ENCODE results near the gene SAV1. TPM values are rescaled to one million over a fixed set of nuclear protein-coding genes. Genes with fewer than 3 reads are reported as not detected.

Gene SAV1
- total and polyA plus RNA-seq, 2 of the 8 experiments (the other 6 are each of a cell fraction or from before 2014, with no cell fraction given): 15.9 to 78.3 TPM

DNA sequence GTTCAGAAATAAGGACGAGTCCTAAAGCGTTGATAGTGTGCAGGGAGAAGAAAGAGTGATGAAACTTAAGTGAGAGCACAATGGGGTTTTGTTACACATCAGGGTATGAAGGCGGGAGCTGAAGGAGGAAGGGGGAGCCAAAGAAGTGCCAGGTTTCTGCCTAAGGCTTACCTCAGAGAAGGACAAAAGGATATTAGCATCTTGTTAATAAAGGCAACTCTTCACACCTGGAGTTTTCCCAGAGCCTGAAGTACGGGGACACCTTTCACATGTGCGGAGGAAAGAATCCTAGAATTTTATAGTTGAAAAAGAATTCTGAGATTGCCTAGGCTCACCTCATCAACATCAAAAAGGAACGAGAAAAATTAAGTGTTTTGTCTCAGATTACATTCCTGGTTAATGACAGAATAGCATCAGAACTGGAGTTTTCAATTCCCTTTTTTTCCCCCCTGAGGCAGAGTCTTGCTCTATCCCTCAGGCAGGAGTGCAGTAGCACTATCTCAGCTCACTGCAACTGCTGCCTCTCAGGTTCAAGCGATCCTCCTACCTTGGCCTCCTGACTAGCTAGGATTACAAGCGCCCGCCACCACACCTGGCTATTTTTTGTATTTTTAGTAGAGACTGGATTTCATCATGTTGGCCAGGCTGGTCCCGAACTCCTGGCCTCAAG is 2.2 kb upstream of the SAV1 start:
- Histone ChIP-seq H3K4me1 (replicated peaks in 1 of 4; ENCODE audit: control insufficient read depth in 3 of 4, insufficient read depth in 4 of 4, low read length in 3 of 4) (peaks cover 7 to 17% (median 12%) of the 10 kb centered on the region in 4 experiments), H3K14ac (ENCODE audit: insufficient read length) (no peak overlapping the region), H3K9me3 (ENCODE audit: insufficient read depth in 2 of 2, low read depth in 1 of 2, low read length in 1 of 2) (no peaks in the 10 kb centered on the region), H2BK120ac (replicated peaks; ENCODE audit: low read depth, low read length) (no peak overlapping the region), H3K79me2 (ENCODE audit: control insufficient read depth in 1 of 2, insufficient read depth in 2 of 2, low read length in 2 of 2) (peaks cover 4 to 24% of the 10 kb centered on the region in 2 experiments; a peak in 3 of 4 replicates), H2BK12ac (ENCODE audit: low read depth, low read length) (peak overlapping the region; percentile 99), H2BK20ac (ENCODE audit: low read length) (no peak overlapping the region), H3K23ac (ENCODE audit: insufficient read length) (no peak overlapping the region), H3K27me3 (replicated peaks in 1 of 4; ENCODE audit: control insufficient read depth in 3 of 4, extremely low read depth in 1 of 4, insufficient read depth in 3 of 4, low read length in 3 of 4) (no peaks in the 10 kb centered on the region), H3K23me2 (ENCODE audit: low read depth, low read length) (peaks cover 3% of the 10 kb centered on the region; the same call in 1 of the 2 replicates), H3K4me2 (ENCODE audit: insufficient read depth in 1 of 2, low read depth in 2 of 2, low read length in 2 of 2) (peak overlapping the region; percentile 83 to 89), H3K9ac (replicated peaks in 1 of 4; ENCODE audit: extremely low read depth in 1 of 4, low read depth in 3 of 4, low read length in 3 of 4) (peak overlapping the region in 2 of 4 experiments; percentile 35 to 61; a peak in 1 of 7 replicates), H2BK5ac (ENCODE audit: low read depth, low read length) (peak overlapping the region; percentile 86; the same call in 1 of the 2 replicates), H3K4ac (replicated peaks; ENCODE audit: insufficient read length, low read depth, low read length) (no peak overlapping the region), H3K79me1 (ENCODE audit: low read depth, low read length) (no peaks in the 10 kb centered on the region), H4K5ac (ENCODE audit: insufficient read length, low read depth, low read length) (no peak overlapping the region), H3K36me3 (ENCODE audit: control insufficient read depth in 2 of 4, insufficient read depth in 4 of 4, low read length in 3 of 4) (no peaks in the 10 kb centered on the region; a peak in 1 of 8 replicates), H3K18ac (ENCODE audit: extremely low read depth, low read length) (no peak overlapping the region), H4K91ac (replicated peaks; ENCODE audit: insufficient read length, low read length) (no peak overlapping the region), H3K27ac (ENCODE audit: low read depth, low read length) (peak overlapping the region; percentile 72; the same call in 1 of the 2 replicates), H3K4me3 (ENCODE audit: extremely low read depth in 1 of 4, insufficient read depth in 2 of 4, low read depth in 3 of 4, low read length in 4 of 4) (peak overlapping the region in 1 of 4 experiments; percentile 97; a peak in 2 of 8 replicates), H3K56ac (replicated peaks; ENCODE audit: insufficient read length, low read depth, low read length) (no peak overlapping the region), H4K20me1 (replicated peaks in 1 of 2; ENCODE audit: control insufficient read depth in 1 of 2, insufficient read depth in 2 of 2, low read length in 2 of 2) (no peaks in the 10 kb centered on the region), H2BK15ac (ENCODE audit: low read length) (no peak overlapping the region), H2AFZ (ENCODE audit: low read length) (no peak overlapping the region), H4K8ac (ENCODE audit: extremely low read depth, insufficient read depth, low read length) (no peak overlapping the region), H2AK5ac (ENCODE audit: low read depth, low read length) (no peak overlapping the region)
- POLR2A ChIA-PET (ENCODE audit: partially characterized antibody): interaction anchor here (0.7 to 4.6 kb wide), 14 partner anchors 13 to 274 kb away, joined by 3 to 70 read pairs (median 3); partner anchors contain the start of genes ATL1 and CDKL1
- WGBS, 2 experiments (ENCODE audit: extremely low coverage in 1 of 2, insufficient coverage in 1 of 2, insufficient read length in 1 of 2, insufficient replicate concordance in 2 of 2, low coverage in 1 of 2, low lambda C conversion rate in 2 of 2, missing lambda C conversion rate in 1 of 2): 35% methylated on average over 10 of the region's 10 CpGs; no CpG with 5 or more reads in 1 of the 2 experiments
- CTCF ChIA-PET (ENCODE audit: partially characterized antibody): interaction anchor here (0.9 to 1.7 kb wide), 5 partner anchors 18 to 108 kb away, joined by 3 read pairs; no protein-coding TSS in a partner anchor
- peak; percentile 95 for FAIRE-seq
- peak in 1 of 2 experiments; percentile 59 for DNase-seq (ENCODE audit: low read depth in 1 of 2, low spot score in 2 of 2)
- 0 out of 2 replicates have a peak, but pooled peaks have one; percentile 27 for TF ChIP-seq CEBPB (IDR thresholded peaks at IDR 0.05; ENCODE audit: low read depth, low read length)
- TF ChIP-seq EGR1 (IDR thresholded peaks at IDR 0.05; ENCODE audit: borderline replicate concordance, low read depth, low read length): no peak
- TF ChIP-seq TCF12 (IDR thresholded peaks at IDR 0.05; ENCODE audit: low read depth, low read length): 0 out of 2 replicates have a peak, but pooled peaks have one; percentile 18
- TF ChIP-seq TEAD4 (IDR thresholded peaks at IDR 0.05; ENCODE audit: low read depth, low read length): no peak
- TF ChIP-seq TBP (IDR thresholded peaks at IDR 0.05; ENCODE audit: low read depth, low read length): no peak
- TF ChIP-seq SIX5 (IDR thresholded peaks at IDR 0.05; ENCODE audit: low read depth, low read length): no peak
- TF ChIP-seq, protein P1, sequence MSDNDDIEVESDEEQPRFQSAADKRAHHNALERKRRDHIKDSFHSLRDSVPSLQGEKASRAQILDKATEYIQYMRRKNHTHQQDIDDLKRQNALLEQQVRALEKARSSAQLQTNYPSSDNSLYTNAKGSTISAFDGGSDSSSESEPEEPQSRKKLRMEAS (IDR thresholded peaks at IDR 0.05): peak; percentile 40; the same call in 1 of the 2 replicates
- no peak; the same call in 1 of the 2 replicates for TF ChIP-seq SP1 (IDR thresholded peaks at IDR 0.05; ENCODE audit: low read depth, low read length)
- TF ChIP-seq, protein P2, sequence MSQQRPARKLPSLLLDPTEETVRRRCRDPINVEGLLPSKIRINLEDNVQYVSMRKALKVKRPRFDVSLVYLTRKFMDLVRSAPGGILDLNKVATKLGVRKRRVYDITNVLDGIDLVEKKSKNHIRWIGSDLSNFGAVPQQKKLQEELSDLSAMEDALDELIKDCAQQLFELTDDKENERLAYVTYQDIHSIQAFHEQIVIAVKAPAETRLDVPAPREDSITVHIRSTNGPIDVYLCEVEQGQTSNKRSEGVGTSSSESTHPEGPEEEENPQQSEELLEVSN (IDR thresholded peaks at IDR 0.05): peak; percentile 21; the same call in 1 of the 2 replicates
- TF ChIP-seq ZNF274 (IDR thresholded peaks at IDR 0.05; ENCODE audit: borderline replicate concordance, extremely low read depth, low read length): no peak

Data from H1 (cell line).